GM12801 (cell line): ENCODE results near the gene JKAMP.

Source experiments
- TF ChIP-seq, protein P1 (sequence below): IDR thresholded peaks from one replicate; pipeline ENCODE4 v1.5.1; 2011; ENCODE audit warnings: control low read depth; ENCODE audit not compliant: insufficient read length; ENCODE audit errors: extremely low read depth

JKAMP gene

DNA sequence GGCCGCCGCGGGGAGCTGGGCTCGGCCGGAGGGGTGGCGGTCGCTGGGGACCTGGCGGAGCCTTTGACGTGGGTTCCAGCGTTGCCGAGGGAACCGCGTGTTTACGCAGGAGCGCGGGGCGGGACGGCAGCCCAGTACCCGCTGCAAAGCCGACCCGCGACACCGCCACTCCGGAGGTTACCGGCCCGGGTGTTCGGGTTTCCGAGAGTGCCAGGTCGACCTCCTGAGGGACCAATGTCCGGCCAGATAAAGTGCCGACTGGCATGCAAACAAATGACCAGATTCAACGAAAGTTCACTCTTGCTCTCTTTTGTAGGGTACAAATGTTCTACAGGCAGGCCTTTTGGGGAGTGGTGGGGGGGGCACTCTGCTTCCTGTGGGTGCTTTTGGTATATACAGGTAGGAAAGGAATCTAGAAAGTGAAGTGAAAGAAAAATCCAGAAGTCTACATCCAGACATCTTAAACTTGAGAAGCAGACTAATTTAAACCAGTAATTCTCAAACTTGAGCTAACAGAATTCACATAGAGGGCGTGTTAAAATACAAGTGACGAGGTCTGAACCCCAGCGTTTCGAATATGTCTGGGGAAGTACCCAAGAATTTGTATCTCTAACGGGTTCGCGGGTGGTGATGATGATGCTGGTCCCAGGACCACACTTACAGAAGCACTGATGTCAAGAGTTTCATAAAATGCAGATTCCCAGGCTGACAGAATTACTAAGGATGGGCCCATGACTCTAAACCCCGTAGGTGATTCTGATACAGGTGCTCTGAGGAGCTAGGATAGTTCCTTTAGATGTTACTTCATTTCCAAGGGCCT is 18.8 kb upstream of the JKAMP start, which contains the start of gene GPR135:
Gene GPR135 (minus strand): TSS at position 65 of the 820 bp plus-strand sequence. CDS start 154 bp downstream, outside the sequence.
- TF ChIP-seq, protein P1, sequence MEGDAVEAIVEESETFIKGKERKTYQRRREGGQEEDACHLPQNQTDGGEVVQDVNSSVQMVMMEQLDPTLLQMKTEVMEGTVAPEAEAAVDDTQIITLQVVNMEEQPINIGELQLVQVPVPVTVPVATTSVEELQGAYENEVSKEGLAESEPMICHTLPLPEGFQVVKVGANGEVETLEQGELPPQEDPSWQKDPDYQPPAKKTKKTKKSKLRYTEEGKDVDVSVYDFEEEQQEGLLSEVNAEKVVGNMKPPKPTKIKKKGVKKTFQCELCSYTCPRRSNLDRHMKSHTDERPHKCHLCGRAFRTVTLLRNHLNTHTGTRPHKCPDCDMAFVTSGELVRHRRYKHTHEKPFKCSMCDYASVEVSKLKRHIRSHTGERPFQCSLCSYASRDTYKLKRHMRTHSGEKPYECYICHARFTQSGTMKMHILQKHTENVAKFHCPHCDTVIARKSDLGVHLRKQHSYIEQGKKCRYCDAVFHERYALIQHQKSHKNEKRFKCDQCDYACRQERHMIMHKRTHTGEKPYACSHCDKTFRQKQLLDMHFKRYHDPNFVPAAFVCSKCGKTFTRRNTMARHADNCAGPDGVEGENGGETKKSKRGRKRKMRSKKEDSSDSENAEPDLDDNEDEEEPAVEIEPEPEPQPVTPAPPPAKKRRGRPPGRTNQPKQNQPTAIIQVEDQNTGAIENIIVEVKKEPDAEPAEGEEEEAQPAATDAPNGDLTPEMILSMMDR: no peak

DNA sequence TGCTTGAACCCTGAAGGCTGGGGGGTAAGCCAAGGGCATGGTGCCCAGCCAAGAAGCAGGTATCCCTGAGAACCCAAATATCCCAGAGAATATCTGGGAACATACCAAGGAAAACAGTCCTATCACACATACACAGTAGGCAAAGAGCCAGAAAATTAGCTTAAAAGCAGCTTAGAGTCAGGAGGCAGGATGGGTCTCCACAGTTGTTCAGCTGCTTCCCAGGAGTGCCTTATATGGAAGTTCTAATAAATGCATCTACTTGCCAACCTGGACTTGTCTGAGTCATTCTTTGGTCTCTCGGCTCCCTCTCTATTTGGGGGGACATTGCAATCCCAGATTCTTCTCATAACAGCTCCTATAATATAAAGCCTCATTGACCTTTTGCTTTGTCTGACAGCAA is 10.1 kb upstream of the JKAMP start:
- TF ChIP-seq, protein P1: no peak

DNA sequence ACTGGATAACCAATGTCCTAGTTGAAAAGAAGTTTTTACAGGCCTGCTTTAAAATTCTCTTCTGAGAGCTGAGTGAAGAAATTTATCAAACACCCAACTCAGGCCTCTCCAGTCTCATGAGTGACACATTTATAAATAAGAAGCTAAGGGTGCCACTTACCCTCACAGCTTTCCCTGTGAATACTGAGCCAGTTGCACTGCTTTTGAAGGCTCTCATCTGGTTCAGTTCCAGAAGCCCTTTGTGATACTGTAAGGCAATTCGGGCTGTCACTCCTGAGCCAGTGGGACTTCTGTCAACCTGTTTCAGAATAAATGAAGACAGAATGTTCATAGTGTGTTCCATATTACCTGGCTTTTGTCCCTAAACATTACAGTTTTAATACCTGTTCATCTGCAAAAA is 8.6 kb upstream of the JKAMP start:
- TF ChIP-seq, protein P1: no peak

DNA sequence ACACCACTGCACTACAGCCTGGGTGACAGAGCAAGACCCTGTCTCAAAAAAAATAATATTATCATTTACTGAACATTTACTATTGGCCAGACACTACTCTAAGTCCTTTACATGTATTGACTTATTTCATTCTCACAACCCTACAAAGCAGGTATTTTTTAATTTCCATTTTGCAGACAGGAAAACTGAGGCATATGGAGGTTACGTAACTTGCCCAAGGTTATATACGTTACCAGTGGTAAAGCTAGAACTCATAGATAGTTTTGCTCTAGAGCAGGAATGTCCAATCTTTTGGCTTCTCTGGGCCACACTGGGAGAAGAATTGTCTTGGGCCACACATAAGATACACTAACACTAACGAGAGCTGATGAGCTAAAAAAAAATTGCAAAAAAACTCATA is 5.8 kb upstream of the JKAMP start:
- TF ChIP-seq, protein P1: no peak

DNA sequence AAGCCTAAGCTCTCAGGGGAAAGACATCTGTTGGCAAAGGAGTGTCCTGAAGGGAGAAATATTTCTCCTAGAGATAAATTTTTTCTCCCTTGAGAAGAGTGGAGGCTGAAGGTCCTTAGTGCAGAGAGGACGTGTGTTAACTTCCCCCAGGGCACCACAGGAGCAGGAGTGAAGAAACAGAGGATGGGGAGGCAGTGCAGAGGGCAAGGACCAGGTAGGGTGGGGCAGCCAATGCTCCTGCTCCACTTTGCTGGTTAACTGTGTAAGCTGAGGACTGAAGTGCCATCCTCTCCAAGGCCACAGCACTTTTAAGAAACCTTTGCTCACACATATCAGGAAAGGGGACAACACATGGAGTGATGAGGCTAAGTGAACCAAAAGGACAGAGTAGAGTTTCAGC is 4.2 kb upstream of the JKAMP start:
- TF ChIP-seq, protein P1: no peak

DNA sequence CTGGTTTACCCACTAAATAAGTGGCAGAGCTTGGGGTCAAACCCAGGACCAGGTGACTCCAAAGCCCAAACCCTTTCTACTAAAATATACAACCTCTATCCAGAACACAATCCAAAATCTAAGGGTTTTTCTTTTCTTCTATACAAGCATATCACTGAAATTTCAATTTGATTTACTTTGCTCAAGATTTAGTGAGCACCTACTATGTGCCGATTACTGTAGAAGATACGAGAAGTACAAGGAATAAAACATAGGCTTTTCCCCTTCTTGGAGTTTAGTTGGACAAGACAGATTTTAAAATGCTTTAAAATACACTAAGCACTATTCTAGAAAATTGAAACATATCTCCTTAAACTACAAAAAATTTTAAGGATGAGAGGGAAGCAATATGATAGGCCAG is 2.9 kb upstream of the JKAMP start:
- TF ChIP-seq, protein P1: no peak

DNA sequence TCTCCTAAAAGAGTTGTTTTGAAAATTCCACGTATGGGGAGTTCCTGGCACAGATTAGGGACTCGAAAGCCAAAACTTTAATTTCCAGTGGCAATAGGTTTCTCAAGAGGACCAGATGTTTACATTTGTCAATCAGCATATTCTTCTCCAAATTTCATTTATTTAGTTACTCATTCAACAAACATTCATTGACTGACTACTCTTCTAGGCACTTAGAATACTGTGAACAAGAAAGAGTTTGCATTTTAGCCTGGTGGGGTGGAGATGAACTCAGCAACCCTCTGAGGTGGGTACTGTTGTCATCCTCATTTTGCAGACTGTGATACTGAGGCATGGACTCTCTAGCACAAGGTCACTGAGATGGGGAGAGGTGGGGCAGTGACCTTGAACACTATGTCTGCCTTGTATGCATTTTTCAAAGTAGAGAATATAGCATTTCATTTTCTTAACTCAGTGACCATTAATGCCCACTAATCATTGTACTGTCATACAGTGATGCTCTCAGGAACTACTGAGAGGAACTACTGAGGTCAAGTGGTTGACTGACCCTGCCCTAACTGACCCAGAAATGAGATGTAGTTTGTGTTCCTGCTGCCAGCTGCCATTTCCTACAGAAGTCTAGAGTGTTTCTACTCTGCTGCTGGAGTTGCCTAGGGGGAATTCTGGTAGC is 2.3 kb upstream of the JKAMP start:
- TF ChIP-seq, protein P1: no peak
